ENCODE results near the gene DDB1. TPM values are rescaled to one million over a fixed set of nuclear protein-coding genes. Genes with fewer than 3 reads are reported as not detected.

Gene DDB1
- total and polyA plus RNA-seq, 9 of the 15 experiments (the other 6 are each of a cell fraction or from before 2014, with no cell fraction given), result 172 to 361 (median 266) TPM

DNA sequence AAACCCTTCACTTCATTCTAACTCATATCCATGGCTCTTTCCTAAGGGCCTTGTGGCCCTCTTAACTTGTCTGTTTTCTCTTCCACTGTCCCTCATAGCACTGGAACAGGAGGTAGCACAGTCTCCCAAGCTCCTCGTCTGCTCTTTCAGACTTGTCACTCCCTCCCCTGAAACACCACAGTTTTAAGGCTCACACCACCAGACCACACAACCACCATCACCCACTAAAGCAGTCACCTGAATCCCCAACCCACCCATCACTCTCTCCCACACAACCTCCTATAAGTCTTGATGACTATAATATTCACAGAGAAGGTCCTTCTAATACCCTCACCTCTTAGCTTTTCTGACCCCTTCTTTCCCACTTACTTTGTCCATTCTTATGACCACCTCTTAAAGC lies 26.7 kb downstream of the DDB1 start:
- no peaks in the 10 kb centered on the region for H3K4me1 ChIP-seq (replicated peaks in 1 of 2; ENCODE audit: control insufficient read depth in 2 of 2, insufficient read depth in 2 of 2, low read length in 2 of 2)
- ATAC-seq (no peak), FAIRE-seq (no peak), DNase-seq (ENCODE audit: extremely low read depth in 1 of 4, low spot score in 3 of 4) (no peak)
- no peak overlapping the region for H3K4me3 ChIP-seq
- peaks cover 98% of the 10 kb centered on the region for H3K36me3 ChIP-seq (ENCODE audit: control insufficient read depth, insufficient read depth, low read length)
- BruUV-seq (replicated peaks), result no TSS peak
- in situ Hi-C loops (cut with MboI), result no loop called here
- no peaks in the 10 kb centered on the region for H3K27me3 ChIP-seq (ENCODE audit: control insufficient read depth in 2 of 2, insufficient read depth in 2 of 2, low read length in 2 of 2)
- no peaks in the 10 kb centered on the region for H3K79me2 ChIP-seq (ENCODE audit: control insufficient read depth, insufficient read depth, low read length)
- no peaks in the 10 kb centered on the region for H4K20me1 ChIP-seq (replicated peaks; ENCODE audit: control insufficient read depth, insufficient read depth, low read length)
- ChIA-PET POLR2A (interaction anchor here (2.0 kb wide), 1 partner anchor 9 kb away, joined by 6 read pairs; no protein-coding TSS in a partner anchor), CTCF (ENCODE audit: low intra/inter-chr PET ratio) (interaction anchor here (0.6 kb wide), 1 partner anchor 45 kb away, joined by 3 read pairs; no protein-coding TSS in a partner anchor)
- H3K27ac ChIP-seq (ENCODE audit: extremely low read depth, low read depth, low read length), result no peak overlapping the region
- H2AFZ ChIP-seq (ENCODE audit: low read depth, low read length), result no peak overlapping the region
- H3K9ac ChIP-seq (ENCODE audit: insufficient read depth in 1 of 2, low read depth in 2 of 2, low read length in 2 of 2), result no peak overlapping the region
- H3K9me3 ChIP-seq (replicated peaks; ENCODE audit: control insufficient read depth, insufficient read depth, low read depth, low read length), result no peaks in the 10 kb centered on the region
- WGBS (ENCODE audit: insufficient coverage, low coverage, missing lambda C conversion rate), result 100% methylated on average over 1 of the region's 1 CpG
- TF ChIP-seq, protein P1, sequence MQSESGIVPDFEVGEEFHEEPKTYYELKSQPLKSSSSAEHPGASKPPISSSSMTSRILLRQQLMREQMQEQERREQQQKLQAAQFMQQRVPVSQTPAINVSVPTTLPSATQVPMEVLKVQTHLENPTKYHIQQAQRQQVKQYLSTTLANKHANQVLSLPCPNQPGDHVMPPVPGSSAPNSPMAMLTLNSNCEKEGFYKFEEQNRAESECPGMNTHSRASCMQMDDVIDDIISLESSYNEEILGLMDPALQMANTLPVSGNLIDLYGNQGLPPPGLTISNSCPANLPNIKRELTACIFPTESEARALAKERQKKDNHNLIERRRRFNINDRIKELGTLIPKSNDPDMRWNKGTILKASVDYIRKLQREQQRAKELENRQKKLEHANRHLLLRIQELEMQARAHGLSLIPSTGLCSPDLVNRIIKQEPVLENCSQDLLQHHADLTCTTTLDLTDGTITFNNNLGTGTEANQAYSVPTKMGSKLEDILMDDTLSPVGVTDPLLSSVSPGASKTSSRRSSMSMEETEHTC (IDR thresholded peaks at IDR 0.05), result no peak
- TF ChIP-seq BMI1 (IDR thresholded peaks at IDR 0.05; ENCODE audit: low read length) (no peak), ZNF707 (CRISPR knock-in tag; conservative IDR thresholded peaks at IDR 0.05) (no peak)
- TF ChIP-seq, protein P2, sequence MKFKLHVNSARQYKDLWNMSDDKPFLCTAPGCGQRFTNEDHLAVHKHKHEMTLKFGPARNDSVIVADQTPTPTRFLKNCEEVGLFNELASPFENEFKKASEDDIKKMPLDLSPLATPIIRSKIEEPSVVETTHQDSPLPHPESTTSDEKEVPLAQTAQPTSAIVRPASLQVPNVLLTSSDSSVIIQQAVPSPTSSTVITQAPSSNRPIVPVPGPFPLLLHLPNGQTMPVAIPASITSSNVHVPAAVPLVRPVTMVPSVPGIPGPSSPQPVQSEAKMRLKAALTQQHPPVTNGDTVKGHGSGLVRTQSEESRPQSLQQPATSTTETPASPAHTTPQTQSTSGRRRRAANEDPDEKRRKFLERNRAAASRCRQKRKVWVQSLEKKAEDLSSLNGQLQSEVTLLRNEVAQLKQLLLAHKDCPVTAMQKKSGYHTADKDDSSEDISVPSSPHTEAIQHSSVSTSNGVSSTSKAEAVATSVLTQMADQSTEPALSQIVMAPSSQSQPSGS (CRISPR knock-in tag; IDR thresholded peaks at IDR 0.05), result no peak
- intact Hi-C loops (cut with micrococcal nuclease), result no loop called here
- H3K4me2 ChIP-seq (ENCODE audit: insufficient read depth, low read length), result no peak overlapping the region
- peaks cover 3% of the 10 kb centered on the region for H3K9me1 ChIP-seq (ENCODE audit: control insufficient read depth, insufficient read depth, low read length)
